Duodenal mucosa (tissue), 2 donors: Measurements from ENCODE around the gene GGNBP2.
"Not testable (repeated sequence)": the region's sequence is repeated elsewhere in the genome, so short reads cannot be mapped to it uniquely, and the experiment has no call there.

Experiments
- H3K27ac ChIP-seq: one replicate; pipeline ENCODE4 v1.7.0; 2013; ENCODE audit warnings: low read depth, low read length
- H3K27me3 ChIP-seq, 2 donors: one replicate each; pipeline ENCODE4 v1.7.0; 2013; ENCODE audit warnings: low read length in 2 of 2, control low read depth in 1 of 2; ENCODE audit not compliant: insufficient read depth in 2 of 2, control insufficient read depth in 1 of 2
- H3K36me3 ChIP-seq, 2 donors: one replicate each; pipeline ENCODE4 v1.7.0; 2013; ENCODE audit warnings: low read length in 2 of 2, control low read depth in 1 of 2; ENCODE audit not compliant: insufficient read depth in 2 of 2, control insufficient read depth in 1 of 2
- H3K4me1 ChIP-seq, 2 donors: one replicate each; pipeline ENCODE4 v1.7.0; 2013; ENCODE audit warnings: low read length in 2 of 2, control low read depth in 1 of 2; ENCODE audit not compliant: insufficient read depth in 2 of 2, control insufficient read depth in 1 of 2
- H3K4me3 ChIP-seq, 2 donors: one replicate each; pipeline ENCODE4 v1.7.0; 2013; ENCODE audit warnings: low read length in 2 of 2, low read depth in 1 of 2
- H3K9ac ChIP-seq, 2 donors: one replicate each; pipeline ENCODE4 v1.7.0; 2013; ENCODE audit warnings: low read length in 2 of 2, low read depth in 1 of 2
- H3K9me3 ChIP-seq, 2 donors: one replicate each; pipeline ENCODE4 v1.7.0; 2013; ENCODE audit warnings: low read length in 2 of 2, control low read depth in 1 of 2; ENCODE audit not compliant: control insufficient read depth in 1 of 2

The GGNBP2 gene

DNA sequence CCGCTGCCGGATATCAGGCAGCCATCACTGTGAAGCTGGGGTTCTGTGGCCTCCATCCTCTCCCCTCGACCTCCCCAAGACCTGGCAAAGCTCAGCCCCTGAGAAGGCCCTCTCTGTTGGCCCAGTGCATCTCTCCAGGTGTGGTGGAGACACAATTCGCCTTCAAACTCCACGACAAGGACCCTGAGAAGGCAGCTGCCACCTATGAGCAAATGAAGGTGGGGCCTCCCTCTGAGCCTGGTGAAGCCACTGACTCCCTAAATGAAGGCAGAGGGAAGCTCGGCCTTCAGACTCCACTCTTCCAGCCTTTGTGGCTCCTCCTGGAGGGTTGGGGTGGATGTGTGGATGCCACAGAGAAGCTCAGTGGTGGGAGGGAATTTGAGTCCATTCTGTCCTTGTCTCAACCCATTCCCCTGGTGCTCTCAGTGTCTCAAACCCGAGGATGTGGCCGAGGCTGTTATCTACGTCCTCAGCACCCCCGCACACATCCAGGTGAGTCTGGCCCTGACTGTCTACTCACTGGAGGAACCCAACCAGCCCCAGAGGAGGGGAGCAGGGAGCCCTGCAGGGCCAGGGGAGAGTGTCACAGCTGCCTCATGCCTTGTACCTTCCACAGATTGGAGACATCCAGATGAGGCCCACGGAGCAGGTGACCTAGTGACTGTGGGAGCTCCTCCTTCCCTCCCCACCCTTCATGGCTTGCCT is 55.0 kb downstream of the GGNBP2 start:
- peak overlapping the region; percentile 74 to 92 for H3K9ac ChIP-seq
- H3K4me3 ChIP-seq = no peak overlapping the region
- H3K9me3 ChIP-seq = no peaks in the 10 kb centered on the region
- H3K4me1 ChIP-seq = peaks cover 57 to 66% of the 10 kb centered on the region in 2 donors
- no peaks in the 10 kb centered on the region for H3K27me3 ChIP-seq
- peak overlapping the region; percentile 53 for H3K27ac ChIP-seq
- H3K36me3 ChIP-seq = peaks cover 14 to 28% of the 10 kb centered on the region in 2 donors

GRCh38 chr17:36600465-36600864 is 55.7 kb downstream of the GGNBP2 start:
- Histone ChIP-seq H3K27ac (no peak overlapping the region), H3K4me3 (peak overlapping the region; percentile 90 to 97)

DNA sequence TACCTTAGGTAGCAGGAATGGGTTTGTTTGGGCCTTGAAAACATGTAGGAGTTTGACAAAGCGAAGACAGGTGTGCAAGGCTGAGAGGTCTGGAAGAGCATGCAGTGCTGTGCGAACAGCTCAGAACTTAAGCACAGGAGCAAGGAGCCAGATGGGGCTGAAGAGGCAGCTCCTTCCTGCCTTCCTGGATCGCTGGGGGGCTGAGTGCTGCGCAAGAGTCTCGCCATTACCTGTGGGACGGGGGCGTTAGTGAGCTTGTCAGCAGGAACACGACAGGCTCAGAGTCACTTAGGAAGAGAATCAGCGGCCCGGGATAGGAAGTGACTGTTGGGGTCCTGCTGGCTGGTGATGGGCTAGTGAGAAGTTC is 56.2 kb downstream of the GGNBP2 start:
- H3K9ac ChIP-seq = peak overlapping the region; percentile 74 to 92
- H3K36me3 ChIP-seq = peaks cover 11 to 28% of the 10 kb centered on the region in 2 donors
- peak overlapping the region; percentile 80 for H3K27ac ChIP-seq
- H3K27me3 ChIP-seq = no peaks in the 10 kb centered on the region
- peaks cover 52 to 55% of the 10 kb centered on the region in 2 donors for H3K4me1 ChIP-seq
- H3K4me3 ChIP-seq = peak overlapping the region; percentile 90 to 97
- no peaks in the 10 kb centered on the region for H3K9me3 ChIP-seq

More at GRCh38 chr17:36600465-36600864, 55.7 kb downstream of the GGNBP2 start:
- Histone ChIP-seq H3K9ac (peak overlapping the region; percentile 74 to 92), H3K4me1 (peaks cover 52 to 59% of the 10 kb centered on the region in 2 donors), H3K9me3 (no peaks in the 10 kb centered on the region), H3K27me3 (no peaks in the 10 kb centered on the region), H3K36me3 (peaks cover 14 to 28% of the 10 kb centered on the region in 2 donors)

DNA sequence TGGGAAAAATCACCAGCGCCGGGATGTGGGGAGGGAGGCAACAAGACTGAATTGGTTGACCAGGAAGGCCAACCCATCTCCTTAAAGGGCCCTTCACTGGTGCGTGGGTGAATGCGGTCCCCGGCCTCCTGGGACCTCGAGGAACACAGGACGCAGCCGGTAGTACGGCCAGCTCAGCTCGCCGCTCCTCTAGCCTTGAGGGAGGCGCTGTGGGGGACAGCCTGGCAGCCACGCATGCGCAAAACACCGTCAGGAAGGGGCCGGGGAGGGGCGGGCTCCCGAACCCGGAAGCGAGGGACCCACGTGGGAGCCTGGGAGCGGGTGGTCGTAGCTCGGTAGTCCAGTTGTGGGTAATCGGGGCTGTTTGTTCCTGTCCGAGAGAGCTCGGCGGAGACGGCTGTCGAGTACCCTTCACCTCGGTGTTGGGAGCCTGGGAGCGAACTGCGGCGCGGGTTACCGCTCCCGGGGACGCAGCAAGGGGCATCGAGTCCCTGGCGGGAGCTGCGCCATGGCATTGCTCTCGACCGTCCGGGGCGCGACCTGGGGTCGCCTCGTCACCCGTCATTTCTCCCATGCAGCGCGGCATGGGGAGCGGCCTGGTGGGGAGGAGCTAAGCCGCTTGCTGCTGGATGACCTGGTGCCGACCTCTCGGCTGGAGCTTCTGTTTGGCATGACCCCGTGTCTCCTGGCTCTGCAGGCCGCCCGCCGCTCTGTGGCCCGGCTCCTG is 56.7 kb downstream of the GGNBP2 start, which contains the start of gene MRM1:
Gene MRM1 (plus strand): TSS at position 281 of the 727 bp plus-strand sequence. CDS start 228 bp downstream, at position 509.
- Histone ChIP-seq H3K9ac (peak within 1 kb of the TSS; percentile 74 to 92), H3K36me3 (peaks cover 11 to 28% of the 10 kb centered on the region in 2 donors), H3K27ac (peak within 1 kb of the TSS; percentile 80), H3K27me3 (no peaks in the 10 kb centered on the region), H3K4me1 (peaks cover 50 to 51% of the 10 kb centered on the region in 2 donors), H3K9me3 (no peaks in the 10 kb centered on the region), H3K4me3 (peak within 1 kb of the TSS; percentile 90 to 97)

- no peak overlapping the region for H3K27ac ChIP-seq
- H3K36me3 ChIP-seq = peaks cover 11 to 22% of the 10 kb centered on the region in 2 donors
- H3K4me3 ChIP-seq = peak overlapping the region; percentile 90 to 97
- H3K9me3 ChIP-seq = no peaks in the 10 kb centered on the region
- H3K9ac ChIP-seq = peak overlapping the region; percentile 74 to 92
- peaks cover 43 to 45% of the 10 kb centered on the region in 2 donors for H3K4me1 ChIP-seq
- no peaks in the 10 kb centered on the region for H3K27me3 ChIP-seq
Measured at GRCh38 chr17:36602030-36602748, 57.5 kb downstream of the GGNBP2 start.

DNA sequence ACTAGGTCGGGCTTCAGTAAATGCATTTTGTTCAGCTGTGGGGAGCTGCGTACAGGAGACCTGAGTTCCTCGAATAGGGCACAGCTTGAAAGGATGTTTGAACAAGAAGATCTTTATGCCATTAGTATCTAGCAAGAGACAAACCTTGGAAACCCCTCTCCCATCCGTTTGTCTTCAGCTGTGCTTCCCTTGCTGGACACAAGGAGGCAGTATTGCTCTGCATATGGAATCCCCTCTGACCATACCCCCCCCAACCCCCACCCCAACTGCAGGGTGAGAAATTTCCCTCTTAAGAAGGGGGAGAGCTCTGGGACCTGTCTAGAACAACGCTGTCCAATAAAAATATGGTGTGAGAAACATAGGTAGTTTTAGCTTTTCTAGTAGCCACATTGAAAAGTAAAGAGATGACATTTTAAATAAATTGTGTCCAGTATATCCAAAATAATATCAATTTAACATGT is 58.2 kb downstream of the GGNBP2 start:
- Histone ChIP-seq H3K4me1 (peaks cover 38 to 40% of the 10 kb centered on the region in 2 donors), H3K4me3 (peak overlapping the region; percentile 90 to 97), H3K27ac (no peak overlapping the region), H3K36me3 (peaks cover 10 to 24% of the 10 kb centered on the region in 2 donors), H3K9ac (peak overlapping the region; percentile 74 to 92), H3K9me3 (no peaks in the 10 kb centered on the region), H3K27me3 (no peaks in the 10 kb centered on the region)

- Histone ChIP-seq H3K4me1 (peaks cover 29 to 33% of the 10 kb centered on the region in 2 donors), H3K36me3 (peaks cover 0 to 11% of the 10 kb centered on the region in 2 donors)
- H3K27me3 ChIP-seq, H3K4me3 ChIP-seq, H3K9me3 ChIP-seq, H3K27ac ChIP-seq, H3K9ac ChIP-seq: not testable (repeated sequence)
Measured at GRCh38 chr17:36605028-36605427, 60.3 kb downstream of the GGNBP2 start.

GRCh38 chr17:36608280-36608679 is 63.6 kb downstream of the GGNBP2 start:
- no peak overlapping the region for H3K4me3 ChIP-seq
- no peak overlapping the region for H3K27ac ChIP-seq
- H3K27me3 ChIP-seq = no peaks in the 10 kb centered on the region
- no peaks in the 10 kb centered on the region for H3K9me3 ChIP-seq
- H3K36me3 ChIP-seq = peaks cover 0 to 6% of the 10 kb centered on the region in 2 donors
- H3K4me1 ChIP-seq = peaks cover 12 to 13% of the 10 kb centered on the region in 2 donors
- no peak overlapping the region for H3K9ac ChIP-seq

DNA sequence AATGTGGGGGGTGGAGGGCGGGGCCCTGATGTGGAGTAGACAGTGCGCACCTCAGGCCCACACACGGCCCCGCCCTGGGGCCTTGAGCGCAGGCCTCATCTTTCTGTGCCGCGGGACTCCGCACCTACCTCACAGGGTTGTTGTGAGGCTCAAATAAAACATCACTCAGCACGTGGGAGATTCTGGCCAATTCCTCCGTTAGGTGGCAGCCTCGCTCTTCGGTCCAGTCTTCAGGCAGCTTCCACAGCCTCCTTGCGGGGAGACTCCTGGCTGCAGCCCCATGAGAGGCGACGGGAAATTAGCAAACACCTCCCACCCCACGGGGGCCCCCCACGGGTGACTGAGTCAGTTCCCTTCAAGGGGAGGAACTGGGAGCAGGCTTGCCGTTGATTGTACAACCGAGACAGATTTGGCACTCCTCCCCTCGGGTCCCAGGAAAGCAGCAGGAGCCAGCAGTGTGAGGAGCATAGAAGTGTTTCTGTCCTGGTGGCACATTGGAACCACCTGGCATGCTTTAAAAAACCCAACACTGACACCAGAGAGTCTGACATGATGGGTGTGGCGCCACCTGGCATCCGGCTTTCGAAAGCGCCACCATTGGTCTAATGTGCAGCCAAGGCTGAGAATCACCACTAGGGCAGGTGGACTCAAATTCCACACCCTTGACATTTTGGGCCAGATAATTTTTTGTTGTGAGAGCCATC is 64.2 kb downstream of the GGNBP2 start:
- Histone ChIP-seq H3K36me3 (peaks cover 0 to 6% of the 10 kb centered on the region in 2 donors), H3K4me1 (peaks cover 12 to 13% of the 10 kb centered on the region in 2 donors), H3K4me3 (peak overlapping the region in 1 of 2 donors; percentile 32), H3K27me3 (no peaks in the 10 kb centered on the region), H3K9me3 (no peaks in the 10 kb centered on the region), H3K9ac (no peak overlapping the region), H3K27ac (no peak overlapping the region)
